GM12801 (cell line): ENCODE results near the gene IPO4.

Experiments
- TF ChIP-seq, protein P1 (sequence below): IDR thresholded peaks from one replicate; pipeline ENCODE4 v1.5.1; 2011; ENCODE audit warnings: control low read depth; ENCODE audit not compliant: insufficient read length; ENCODE audit errors: extremely low read depth

IPO4 gene

DNA sequence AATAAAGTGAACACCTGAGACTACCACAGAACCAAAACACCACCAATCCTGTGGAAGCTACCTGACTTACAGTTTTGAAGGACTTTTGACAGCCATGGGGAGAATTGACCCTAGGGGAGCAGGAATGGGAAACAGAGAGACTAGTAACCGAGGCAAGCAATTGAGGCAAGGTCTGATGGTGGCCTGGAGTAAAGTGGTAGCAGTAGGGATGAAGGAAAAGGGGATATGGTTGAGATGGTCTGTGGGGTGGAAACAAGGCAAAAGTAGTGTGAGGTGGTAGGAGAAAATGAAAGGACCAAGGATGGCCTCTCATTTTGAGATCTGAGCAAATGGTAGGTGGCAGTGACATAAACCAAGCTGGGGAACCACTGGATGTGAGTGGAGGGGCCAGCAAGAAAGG lies 31.8 kb downstream of the IPO4 start:
- TF ChIP-seq, protein P1, sequence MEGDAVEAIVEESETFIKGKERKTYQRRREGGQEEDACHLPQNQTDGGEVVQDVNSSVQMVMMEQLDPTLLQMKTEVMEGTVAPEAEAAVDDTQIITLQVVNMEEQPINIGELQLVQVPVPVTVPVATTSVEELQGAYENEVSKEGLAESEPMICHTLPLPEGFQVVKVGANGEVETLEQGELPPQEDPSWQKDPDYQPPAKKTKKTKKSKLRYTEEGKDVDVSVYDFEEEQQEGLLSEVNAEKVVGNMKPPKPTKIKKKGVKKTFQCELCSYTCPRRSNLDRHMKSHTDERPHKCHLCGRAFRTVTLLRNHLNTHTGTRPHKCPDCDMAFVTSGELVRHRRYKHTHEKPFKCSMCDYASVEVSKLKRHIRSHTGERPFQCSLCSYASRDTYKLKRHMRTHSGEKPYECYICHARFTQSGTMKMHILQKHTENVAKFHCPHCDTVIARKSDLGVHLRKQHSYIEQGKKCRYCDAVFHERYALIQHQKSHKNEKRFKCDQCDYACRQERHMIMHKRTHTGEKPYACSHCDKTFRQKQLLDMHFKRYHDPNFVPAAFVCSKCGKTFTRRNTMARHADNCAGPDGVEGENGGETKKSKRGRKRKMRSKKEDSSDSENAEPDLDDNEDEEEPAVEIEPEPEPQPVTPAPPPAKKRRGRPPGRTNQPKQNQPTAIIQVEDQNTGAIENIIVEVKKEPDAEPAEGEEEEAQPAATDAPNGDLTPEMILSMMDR: no peak

DNA sequence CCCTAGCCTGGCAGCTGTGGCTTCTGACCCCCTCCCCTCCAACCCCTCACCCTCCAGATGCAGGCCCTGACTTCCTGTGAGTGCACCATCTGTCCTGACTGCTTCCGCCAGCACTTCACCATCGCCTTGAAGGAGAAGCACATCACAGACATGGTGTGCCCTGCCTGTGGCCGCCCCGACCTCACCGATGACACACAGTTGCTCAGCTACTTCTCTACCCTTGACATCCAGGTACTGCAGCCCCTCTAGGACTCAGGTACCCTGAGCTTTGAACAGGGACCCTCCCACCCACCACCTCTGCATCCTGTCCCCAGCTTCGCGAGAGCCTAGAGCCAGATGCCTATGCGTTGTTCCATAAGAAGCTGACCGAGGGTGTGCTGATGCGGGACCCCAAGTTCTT lies 33.5 kb downstream of the IPO4 start:
- TF ChIP-seq, protein P1: no peak

DNA sequence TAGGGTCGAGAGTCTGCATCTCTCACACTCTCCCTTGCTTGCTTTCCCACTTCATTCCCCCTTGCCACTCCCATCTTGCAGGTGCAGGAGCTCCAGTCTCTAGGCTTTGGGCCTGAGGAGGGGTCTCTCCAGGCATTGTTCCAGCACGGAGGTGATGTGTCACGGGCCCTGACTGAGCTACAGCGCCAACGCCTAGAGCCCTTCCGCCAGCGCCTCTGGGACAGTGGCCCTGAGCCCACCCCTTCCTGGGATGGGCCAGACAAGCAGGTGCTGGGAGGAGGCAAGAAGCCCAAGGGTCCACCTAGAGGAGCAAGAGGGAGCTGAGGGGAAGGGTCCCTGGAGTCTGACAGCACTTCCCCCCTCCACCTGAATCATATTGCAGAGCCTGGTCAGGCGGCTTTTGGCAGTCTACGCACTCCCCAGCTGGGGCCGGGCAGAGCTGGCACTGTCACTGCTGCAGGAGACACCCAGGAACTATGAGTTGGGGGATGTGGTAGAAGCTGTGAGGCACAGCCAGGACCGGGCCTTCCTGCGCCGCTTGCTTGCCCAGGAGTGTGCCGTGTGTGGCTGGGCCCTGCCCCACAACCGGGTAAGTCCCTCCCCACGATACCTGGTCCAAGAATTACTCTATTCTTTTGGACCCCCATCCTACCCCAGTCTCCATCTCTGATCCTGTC lies 37.1 kb downstream of the IPO4 start:
- TF ChIP-seq, protein P1: no peak

DNA sequence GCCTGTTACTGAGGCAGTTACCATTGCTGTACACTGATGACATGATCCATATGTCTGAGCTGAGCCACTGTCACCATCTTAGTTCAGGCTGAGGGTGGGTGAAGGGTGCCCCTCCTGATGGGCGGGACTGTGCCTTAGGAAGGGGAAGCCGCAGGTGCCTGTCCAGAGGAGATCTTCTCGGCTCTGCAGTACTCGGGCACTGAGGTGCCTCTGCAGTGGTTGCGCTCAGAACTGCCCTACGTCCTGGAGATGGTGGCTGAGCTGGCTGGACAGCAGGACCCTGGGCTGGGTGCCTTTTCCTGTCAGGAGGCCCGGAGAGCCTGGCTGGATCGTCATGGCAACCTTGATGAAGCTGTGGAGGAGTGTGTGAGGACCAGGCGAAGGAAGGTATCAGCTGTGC lies 37.6 kb downstream of the IPO4 start:
- TF ChIP-seq, protein P1: no peak

DNA sequence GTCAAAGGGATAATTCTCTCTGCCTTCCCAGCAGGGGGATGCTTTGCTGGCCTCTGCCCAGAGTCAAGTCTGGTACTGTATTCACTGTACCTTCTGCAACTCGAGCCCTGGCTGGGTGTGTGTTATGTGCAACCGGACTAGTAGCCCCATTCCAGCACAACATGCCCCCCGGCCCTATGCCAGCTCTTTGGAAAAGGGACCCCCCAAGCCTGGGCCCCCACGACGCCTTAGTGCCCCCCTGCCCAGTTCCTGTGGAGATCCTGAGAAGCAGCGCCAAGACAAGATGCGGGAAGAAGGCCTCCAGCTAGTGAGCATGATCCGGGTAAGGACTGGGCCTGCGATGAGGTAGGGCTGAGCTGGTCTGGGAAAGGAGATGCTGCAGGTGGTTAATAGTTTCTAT lies 38.0 kb downstream of the IPO4 start:
- TF ChIP-seq, protein P1: no peak

DNA sequence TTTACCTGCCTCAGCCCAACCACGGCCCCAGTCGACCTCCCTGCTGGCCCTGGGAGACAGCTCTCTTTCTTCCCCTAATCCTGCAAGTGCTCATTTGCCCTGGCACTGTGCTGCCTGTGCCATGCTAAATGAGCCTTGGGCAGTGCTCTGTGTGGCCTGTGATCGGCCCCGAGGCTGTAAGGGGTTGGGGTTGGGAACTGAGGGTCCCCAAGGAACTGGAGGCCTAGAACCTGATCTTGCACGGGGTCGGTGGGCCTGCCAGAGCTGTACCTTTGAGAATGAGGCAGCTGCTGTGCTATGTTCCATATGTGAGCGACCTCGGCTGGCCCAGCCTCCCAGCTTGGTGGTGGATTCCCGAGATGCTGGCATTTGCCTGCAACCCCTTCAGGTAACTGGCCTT lies 38.6 kb downstream of the IPO4 start:
- TF ChIP-seq, protein P1: no peak

DNA sequence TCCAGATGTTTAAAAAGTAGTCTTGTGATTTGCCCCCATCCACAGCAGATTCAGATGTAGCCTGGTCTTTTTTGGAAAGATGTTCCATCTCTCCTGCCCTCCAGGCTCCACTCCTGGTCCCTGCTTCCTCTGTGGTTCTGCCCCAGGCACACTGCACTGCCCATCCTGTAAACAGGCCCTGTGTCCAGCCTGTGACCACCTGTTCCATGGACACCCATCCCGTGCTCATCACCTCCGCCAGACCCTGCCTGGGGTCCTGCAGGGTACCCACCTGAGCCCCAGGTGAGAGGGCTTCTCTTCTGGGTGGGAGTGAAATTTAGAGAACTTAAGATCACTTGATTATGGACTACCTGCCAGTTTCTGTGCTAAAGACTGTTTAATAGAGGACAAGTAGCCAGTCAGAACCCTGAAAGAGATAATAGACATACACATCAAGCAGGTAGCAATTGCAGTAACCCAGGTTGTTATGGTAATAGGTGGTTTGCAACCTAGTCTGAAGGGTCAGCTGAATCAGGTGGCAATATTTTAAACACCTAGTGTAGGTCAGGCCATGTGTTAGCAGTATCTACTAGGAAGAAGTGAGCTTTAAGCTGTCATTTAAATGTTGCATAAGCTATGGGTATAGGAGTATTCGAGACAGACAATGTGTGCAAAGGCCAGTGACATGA lies 39.2 kb downstream of the IPO4 start:
- TF ChIP-seq, protein P1: no peak
